Activated T-cell treated with anti-CD3 and anti-CD28 coated beads for 48 hours (primary cell): ENCODE measurements around the gene PAWR.
"Not testable (repeated sequence)": the region's sequence is repeated elsewhere in the genome, so short reads cannot be mapped to it uniquely, and the experiment has no call there.

Experiments used
- DNase-seq: peaks from one replicate; pipeline ENCODE4 v3.0.0-alpha.2; 2020; ENCODE audit warnings: low read depth

PAWR gene

GRCh38 chr12:79591988-79592387 is 98.8 kb downstream of the PAWR start:
- DNase-seq: no peak

GRCh38 chr12:79590751-79591150 is 100.0 kb downstream of the PAWR start:
- no peak for DNase-seq

GRCh38 chr12:79587368-79587767 is 103.4 kb downstream of the PAWR start:
- DNase-seq: no peak

- DNase-seq: no peak
Observed at GRCh38 chr12:79585147-79585546, 105.6 kb downstream of the PAWR start.

GRCh38 chr12:79573820-79574219 is 116.9 kb downstream of the PAWR start:
- DNase-seq: no peak

- DNase-seq: no peak
Observed at GRCh38 chr12:79569679-79570078, 121.1 kb downstream of the PAWR start.

GRCh38 chr12:79567175-79567563 is 123.6 kb downstream of the PAWR start:
- DNase-seq: no peak

- no peak for DNase-seq
Observed at GRCh38 chr12:79566452-79567174, 124.2 kb downstream of the PAWR start.

- not testable (repeated sequence) for DNase-seq
Observed at GRCh38 chr12:79564727-79565350, 125.9 kb downstream of the PAWR start.

GRCh38 chr12:79563021-79563740 is 127.6 kb downstream of the PAWR start:
- DNase-seq: no peak

- no peak for DNase-seq
Observed at GRCh38 chr12:79561401-79562132, 129.2 kb downstream of the PAWR start.

GRCh38 chr12:79560225-79560889 is 130.4 kb downstream of the PAWR start:
- no peak for DNase-seq

- DNase-seq: no peak
Observed at GRCh38 chr12:79559591-79559990, 131.2 kb downstream of the PAWR start.

- DNase-seq: no peak
Observed at GRCh38 chr12:79558924-79559469, 131.8 kb downstream of the PAWR start.

GRCh38 chr12:79557690-79558315 is 133.0 kb downstream of the PAWR start:
- DNase-seq: no peak

- DNase-seq: no peak
Observed at GRCh38 chr12:79555028-79555925, 135.5 kb downstream of the PAWR start.

- no peak for DNase-seq
Observed at GRCh38 chr12:79553863-79554574, 136.7 kb downstream of the PAWR start.

GRCh38 chr12:79552192-79552591 is 138.6 kb downstream of the PAWR start:
- no peak for DNase-seq

GRCh38 chr12:79549531-79550271 is 141.1 kb downstream of the PAWR start:
- no peak for DNase-seq
